Measurements from ENCODE around the gene MED12L.

MED12L gene

GRCh38 chr3:151483488-151483887 is 398.0 kb downstream of the MED12L start (continued):
- TF ChIP-seq TSHZ2 (CRISPR knock-in tag; IDR thresholded peaks at IDR 0.05) (no peak), ISL1 (CRISPR knock-in tag; IDR thresholded peaks at IDR 0.05) (no peak), CSRNP3 (CRISPR knock-in tag; IDR thresholded peaks at IDR 0.05) (no peak), CREB5 (CRISPR knock-in tag; IDR thresholded peaks at IDR 0.05; ENCODE audit: low read depth) (no peak), PATZ1 (CRISPR knock-in tag; IDR thresholded peaks at IDR 0.05; ENCODE audit: borderline replicate concordance) (no peak), OSR1 (CRISPR knock-in tag; IDR thresholded peaks at IDR 0.05) (no peak)

GRCh38 chr3:151483961-151484520 is 398.6 kb downstream of the MED12L start:
- ATAC-seq = no peak
- TF ChIP-seq TCF4 (CRISPR knock-in tag; IDR thresholded peaks at IDR 0.05; ENCODE audit: borderline replicate concordance) (no peak), ZFP30 (CRISPR knock-in tag; IDR thresholded peaks at IDR 0.05) (no peak), TOX (CRISPR knock-in tag; IDR thresholded peaks at IDR 0.05; ENCODE audit: borderline replicate concordance) (no peak)
